Ascending aorta (tissue), 2 donors: ENCODE results near the gene ACTG1. TPM values are rescaled to one million over a fixed set of nuclear protein-coding genes. Genes with fewer than 3 reads are reported as not detected.

ENCODE experiments used
- DNase-seq, 2 donors: peaks; one replicate each; pipeline ENCODE4 v3.0.0-alpha.2; 2019; ENCODE audit warnings: low spot score in 2 of 2
- H3K27ac ChIP-seq, 2 donors: fragments of 200-600 bp; sonication (generic); one replicate each; pipeline ENCODE4 v1.5.1; 2016 to 2017; ENCODE audit warnings: mild to moderate bottlenecking in 1 of 2
- H3K27me3 ChIP-seq: fragments of 200-600 bp; sonication (generic); one replicate; pipeline ENCODE4 v1.5.1; 2017
- H3K36me3 ChIP-seq, 2 donors: fragments of 200-600 bp; sonication (generic); one replicate each; pipeline ENCODE4 v1.5.1; 2016
- H3K4me1 ChIP-seq, 2 donors: fragments of 200-600 bp; sonication (generic); one replicate each; pipeline ENCODE4 v1.5.1; 2016 to 2017; ENCODE audit warnings: mild to moderate bottlenecking in 1 of 2
- H3K4me3 ChIP-seq, 2 donors: fragments of 200-600 bp; sonication (generic); one replicate each; pipeline ENCODE4 v1.5.1; 2016 to 2017; ENCODE audit warnings: mild to moderate bottlenecking in 1 of 2
- H3K9me3 ChIP-seq, 2 donors: fragments of 200-600 bp; sonication (generic); one replicate each; pipeline ENCODE4 v1.5.1; 2016
- CTCF ChIP-seq, 3 experiments: fragments of 200-600 bp in 2 of 3; fragments of 450-650 bp in 1 of 3; sonication (generic) in 2 of 3; IDR thresholded peaks; one replicate each; pipeline ENCODE4 v1.5.1; 2016 to 2019; ENCODE audit warnings: antibody characterized with exemption in 3 of 3, mild to moderate bottlenecking in 1 of 3, moderate library complexity in 1 of 3
- intact Hi-C: fragments of 100-400 bp; cut with DNase I; formaldehyde crosslinking; loops from one replicate; pipeline ENCODE4 v1.15.1; 2023
- total RNA-seq: library from RNA; depleted of rRNA; stranded (reverse); fragments of >200 nt; gene quantifications from one replicate; pipeline ENCODE4 v1.1.0, GENCODE V29; 2016

Gene ACTG1
- total RNA-seq, 1 donor from 2014 or later, result 6,075 TPM

GRCh38 chr17:81519284-81520020 lies 6.9 kb upstream of the ACTG1 start:
- Histone ChIP-seq H3K9me3 (no peaks in the 10 kb centered on the region), H3K4me3 (peak overlapping the region; percentile 65 to 96), H3K4me1 (peaks cover 21 to 47% of the 10 kb centered on the region in 2 donors), H3K27ac (peak overlapping the region; percentile 95 to 100), H3K27me3 (no peaks in the 10 kb centered on the region), H3K36me3 (no peaks in the 10 kb centered on the region)
- DNase-seq, result peak in 1 of 2 donors; percentile 77
- peak; percentile 25 to 58 (median 44) for TF ChIP-seq CTCF (IDR thresholded peaks at IDR 0.05)
- intact Hi-C loops, result loop anchor here (2.0 to 10.0 kb wide), 2 partner anchors 81 to 345 kb away; partner anchors contain the start of gene P4HB

- DNase-seq, result no peak
Observed at GRCh38 chr17:81518785-81519283, 6.2 kb upstream of the ACTG1 start.

GRCh38 chr17:81518113-81518784 lies 5.7 kb upstream of the ACTG1 start:
- H3K27ac ChIP-seq, result peak overlapping the region; percentile 95 to 100
- DNase-seq, result no peak
- H3K9me3 ChIP-seq, result no peaks in the 10 kb centered on the region
- H3K4me1 ChIP-seq, result peaks cover 18 to 39% of the 10 kb centered on the region in 2 donors
- no peaks in the 10 kb centered on the region for H3K27me3 ChIP-seq
- intact Hi-C loops, result loop anchor here (2.0 to 10.0 kb wide), 2 partner anchors 83 to 347 kb away; partner anchors contain the start of gene P4HB
- no peaks in the 10 kb centered on the region for H3K36me3 ChIP-seq
- H3K4me3 ChIP-seq, result peak overlapping the region; percentile 65 to 96
- TF ChIP-seq CTCF (IDR thresholded peaks at IDR 0.05), result no peak

More at GRCh38 chr17:81518785-81519283, 6.2 kb upstream of the ACTG1 start:
- Histone ChIP-seq H3K9me3 (no peaks in the 10 kb centered on the region), H3K36me3 (no peaks in the 10 kb centered on the region), H3K27me3 (no peaks in the 10 kb centered on the region), H3K4me3 (peak overlapping the region; percentile 65 to 96), H3K4me1 (peaks cover 21 to 44% of the 10 kb centered on the region in 2 donors), H3K27ac (peak overlapping the region; percentile 95 to 100)
- TF ChIP-seq CTCF (IDR thresholded peaks at IDR 0.05), result no peak
- intact Hi-C loops, result loop anchor here (2.0 to 10.0 kb wide), 2 partner anchors 82 to 346 kb away; partner anchors contain the start of gene P4HB

GRCh38 chr17:81517339-81518112 lies 4.9 kb upstream of the ACTG1 start:
- H3K36me3 ChIP-seq, result no peaks in the 10 kb centered on the region
- no peaks in the 10 kb centered on the region for H3K9me3 ChIP-seq
- TF ChIP-seq CTCF (IDR thresholded peaks at IDR 0.05), result no peak
- DNase-seq, result no peak
- H3K4me1 ChIP-seq, result peaks cover 14 to 35% of the 10 kb centered on the region in 2 donors
- intact Hi-C loops, result loop anchor here (2.0 to 10.0 kb wide), 2 partner anchors 83 to 347 kb away; partner anchors contain the start of gene P4HB
- no peaks in the 10 kb centered on the region for H3K27me3 ChIP-seq
- H3K4me3 ChIP-seq, result peak overlapping the region; percentile 81 to 96
- peak overlapping the region; percentile 95 to 100 for H3K27ac ChIP-seq

GRCh38 chr17:81517009-81517338 lies 4.4 kb upstream of the ACTG1 start:
- Histone ChIP-seq H3K36me3 (peaks cover 1 to 5% of the 10 kb centered on the region in 2 donors), H3K4me3 (peak overlapping the region; percentile 81 to 96), H3K27ac (peak overlapping the region; percentile 95 to 100), H3K9me3 (no peaks in the 10 kb centered on the region), H3K4me1 (peaks cover 14 to 35% of the 10 kb centered on the region in 2 donors), H3K27me3 (no peaks in the 10 kb centered on the region)
- intact Hi-C loops, result loop anchor here (10.0 kb wide), 1 partner anchor 348 kb away; the partner anchor contains the start of gene P4HB
- no peak for TF ChIP-seq CTCF (IDR thresholded peaks at IDR 0.05)
- no peak for DNase-seq
